Neural cell (in vitro differentiated cells): ENCODE results near the gene STUM. TPM values are rescaled to one million over a fixed set of nuclear protein-coding genes. Genes with fewer than 3 reads are reported as not detected.

Source experiments
- H2AFZ ChIP-seq: fragments of 200-600, 300-800 bp; sonication (generic), shearing (Covaris generic); 2 replicates; pipeline ENCODE4 v1.6.0; 2014; ENCODE audit warnings: low read depth, mild to moderate bottlenecking, antibody characterized with exemption, low read length, moderate library complexity
- H3F3A ChIP-seq: fragments of 200-600 bp; shearing (Covaris generic); 2 replicates; pipeline ENCODE4 v1.6.1; 2016; ENCODE audit warnings: mild to moderate bottlenecking, moderate library complexity, mixed read lengths, antibody characterized with exemption, low read length; ENCODE audit not compliant: insufficient read depth, poor library complexity, severe bottlenecking
- H3K27ac ChIP-seq: fragments of 200-600, 300-800 bp; sonication (generic), shearing (Covaris generic); 2 replicates; pipeline ENCODE4 v1.5.1; 2014; ENCODE audit warnings: mild to moderate bottlenecking, low read length, moderate library complexity
- H3K27me3 ChIP-seq: fragments of 300-800, 200-600 bp; sonication (generic), shearing (Covaris generic); 2 replicates; pipeline ENCODE4 v1.6.0; 2014; ENCODE audit warnings: mild to moderate bottlenecking, low read depth, low read length, moderate library complexity; ENCODE audit not compliant: insufficient read depth
- H3K36me3 ChIP-seq: fragments of 300-800, 200-600 bp; sonication (generic), shearing (Covaris generic); 2 replicates; pipeline ENCODE4 v1.5.1; 2014; ENCODE audit warnings: mild to moderate bottlenecking, antibody characterized with exemption, low read length, moderate library complexity; ENCODE audit not compliant: insufficient read depth
- H3K4me2 ChIP-seq: fragments of 300-800, 200-600 bp; sonication (generic), shearing (Covaris generic); 2 replicates; pipeline ENCODE4 v1.6.0; 2014; ENCODE audit warnings: mild to moderate bottlenecking, low read length
- H3K4me3 ChIP-seq: fragments of 300-800, 200-600 bp; sonication (generic), shearing (Covaris generic); 2 replicates; pipeline ENCODE4 v1.5.1; 2014; ENCODE audit warnings: mild to moderate bottlenecking, low read length, moderate library complexity
- H3K79me2 ChIP-seq: fragments of 200-600 bp; shearing (Covaris generic); replicated peaks from 2 replicates; pipeline ENCODE4 v1.6.0; 2014; ENCODE audit warnings: mild to moderate bottlenecking, low read length, moderate library complexity; ENCODE audit not compliant: insufficient read depth
- H3K9ac ChIP-seq: fragments of 300-800, 200-600 bp; sonication (generic), shearing (Covaris generic); 2 replicates; pipeline ENCODE4 v1.6.1; 2016; ENCODE audit warnings: mild to moderate bottlenecking, low read length, mixed read lengths
- H3K9me2 ChIP-seq: fragments of 200-600 bp; shearing (Covaris generic); 2 replicates; pipeline ENCODE4 v1.6.1; 2016; ENCODE audit warnings: mild to moderate bottlenecking, low read length, mixed read lengths; ENCODE audit not compliant: insufficient read depth
- H3K9me3 ChIP-seq: fragments of 200-600, 300-800 bp; sonication (generic), shearing (Covaris generic); 2 replicates; pipeline ENCODE4 v1.6.1; 2016; ENCODE audit warnings: mild to moderate bottlenecking, mixed run types, low read length, moderate library complexity, mixed read lengths
- H4K20me1 ChIP-seq: fragments of 200-600 bp; shearing (Covaris generic); 2 replicates; pipeline ENCODE4 v1.6.1; 2016; ENCODE audit warnings: mild to moderate bottlenecking, mixed run types; ENCODE audit not compliant: insufficient read depth
- CTCF ChIP-seq: fragments of 450-650 bp; IDR thresholded peaks from 2 replicates; pipeline ENCODE4 v1.5.1; 2014; ENCODE audit warnings: antibody characterized with exemption, mild to moderate bottlenecking, moderate library complexity; ENCODE audit not compliant: poor library complexity, severe bottlenecking
- EP300 ChIP-seq: fragments of 450-650 bp; conservative IDR thresholded peaks from 2 replicates; pipeline ENCODE4 v1.6.1; 2014; ENCODE audit warnings: antibody characterized with exemption, mild to moderate bottlenecking, moderate library complexity; ENCODE audit not compliant: poor library complexity, severe bottlenecking
- EZH2 ChIP-seq: fragments of 200-600, 300-800 bp; shearing (Covaris generic), sonication (generic); IDR thresholded peaks from 2 replicates; pipeline ENCODE4 v1.6.1; 2014; ENCODE audit warnings: antibody characterized with exemption, low read length, borderline replicate concordance, mild to moderate bottlenecking; ENCODE audit not compliant: insufficient read depth, poor library complexity, severe bottlenecking
- MXI1 ChIP-seq: fragments of 450-650 bp; conservative IDR thresholded peaks from 2 replicates; pipeline ENCODE4 v1.6.1; 2014; ENCODE audit warnings: antibody characterized with exemption, mild to moderate bottlenecking; ENCODE audit not compliant: poor library complexity, severe bottlenecking
- POLR2AphosphoS5 ChIP-seq: IDR thresholded peaks from 2 replicates; pipeline ENCODE4 v1.6.1; 2012
- RAD21 ChIP-seq: fragments of 450-650 bp; conservative IDR thresholded peaks from 2 replicates; pipeline ENCODE4 v1.6.1; 2014; ENCODE audit warnings: antibody characterized with exemption, mild to moderate bottlenecking, moderate library complexity
- REST ChIP-seq: IDR thresholded peaks from 2 replicates; pipeline ENCODE4 v1.6.1; 2012; ENCODE audit warnings: borderline replicate concordance
- SMC3 ChIP-seq: fragments of 450-650 bp; conservative IDR thresholded peaks from 2 replicates; pipeline ENCODE4 v1.6.1; 2014; ENCODE audit warnings: antibody characterized with exemption, mild to moderate bottlenecking, moderate library complexity; ENCODE audit not compliant: poor library complexity
- TAF1 ChIP-seq: IDR thresholded peaks from 2 replicates; pipeline ENCODE4 v1.6.1; 2012; ENCODE audit warnings: low read depth
- polyA plus RNA-seq: library from polyadenylated mRNA; depleted of rRNA; stranded (reverse); fragments of >200 nt; gene quantifications from 2 replicates; pipeline ENCODE4 v1.2.3, GENCODE V29; 2014

STUM gene
- polyA plus RNA-seq, 1 donor from 2014 or later, result 0.52 TPM

GRCh38 chr1:226589008-226589733 lies 40.6 kb downstream of the STUM start:
- Histone ChIP-seq H3K9me3 (no peaks in the 10 kb centered on the region), H3K4me2 (no peak overlapping the region), H3K36me3 (no peaks in the 10 kb centered on the region), H3K4me3 (no peak overlapping the region), H3K27me3 (no peaks in the 10 kb centered on the region), H3F3A (no peaks in the 10 kb centered on the region), H4K20me1 (no peaks in the 10 kb centered on the region), H2AFZ (no peak overlapping the region), H3K27ac (no peak overlapping the region), H3K9me2 (no peaks in the 10 kb centered on the region), H3K79me2 (no peaks in the 10 kb centered on the region), H3K9ac (no peak overlapping the region)
- TF ChIP-seq RAD21 (no peak), POLR2AphosphoS5 (no peak), CTCF (no peak), EP300 (no peak), MXI1 (no peak), EZH2 (no peak), REST (no peak), TAF1 (no peak), SMC3 (no peak)

- Histone ChIP-seq H3F3A (no peaks in the 10 kb centered on the region), H3K27ac (no peak overlapping the region), H3K9me3 (no peaks in the 10 kb centered on the region), H3K79me2 (no peaks in the 10 kb centered on the region), H3K4me2 (no peak overlapping the region), H3K27me3 (no peaks in the 10 kb centered on the region), H4K20me1 (no peaks in the 10 kb centered on the region), H3K4me3 (no peak overlapping the region), H2AFZ (no peak overlapping the region), H3K9ac (no peak overlapping the region), H3K36me3 (no peaks in the 10 kb centered on the region), H3K9me2 (no peaks in the 10 kb centered on the region)
- TF ChIP-seq TAF1 (no peak), SMC3 (no peak), CTCF (no peak), RAD21 (no peak), EP300 (no peak), EZH2 (no peak), POLR2AphosphoS5 (no peak), MXI1 (no peak), REST (no peak)
Observed at GRCh38 chr1:226590614-226591013, 42.0 kb downstream of the STUM start.
